Lower leg skin (tissue), 3 donors: ENCODE measurements around the gene PACRG.

Experiments used
- POLR2A ChIP-seq, 2 donors: fragments of 450-650 bp; IDR thresholded peaks; one replicate each; pipeline ENCODE4 v1.6.1; 2016 to 2017; ENCODE audit warnings: antibody characterized with exemption in 2 of 2, mild to moderate bottlenecking in 1 of 2, moderate library complexity in 1 of 2
- TF ChIP-seq, protein P1 (sequence below), 3 donors: fragments of 450-650 bp; IDR thresholded peaks; one replicate each; pipeline ENCODE4 v1.5.1; 2016; ENCODE audit warnings: antibody characterized with exemption in 3 of 3, mild to moderate bottlenecking in 3 of 3, moderate library complexity in 2 of 3

DNA sequence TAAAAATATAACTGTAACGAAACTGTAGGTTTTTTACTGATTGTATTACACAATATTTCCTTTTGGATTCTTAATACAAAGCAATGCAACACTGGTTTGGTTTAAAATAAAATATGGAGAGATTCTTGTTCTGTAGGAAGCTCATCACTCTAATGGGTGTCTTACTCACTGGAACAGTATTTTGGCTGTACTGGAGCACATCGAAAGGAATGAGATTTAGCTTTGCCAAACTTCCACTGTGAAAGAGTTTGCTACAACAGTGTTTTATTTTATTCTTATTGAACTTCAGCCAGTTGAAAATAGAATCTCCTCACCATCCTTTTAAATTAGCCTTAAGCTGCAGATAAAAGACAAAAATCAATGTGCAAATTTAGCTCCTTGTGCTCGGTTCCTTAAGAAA lies 456.0 kb downstream of the PACRG start:
- TF ChIP-seq, protein P1, sequence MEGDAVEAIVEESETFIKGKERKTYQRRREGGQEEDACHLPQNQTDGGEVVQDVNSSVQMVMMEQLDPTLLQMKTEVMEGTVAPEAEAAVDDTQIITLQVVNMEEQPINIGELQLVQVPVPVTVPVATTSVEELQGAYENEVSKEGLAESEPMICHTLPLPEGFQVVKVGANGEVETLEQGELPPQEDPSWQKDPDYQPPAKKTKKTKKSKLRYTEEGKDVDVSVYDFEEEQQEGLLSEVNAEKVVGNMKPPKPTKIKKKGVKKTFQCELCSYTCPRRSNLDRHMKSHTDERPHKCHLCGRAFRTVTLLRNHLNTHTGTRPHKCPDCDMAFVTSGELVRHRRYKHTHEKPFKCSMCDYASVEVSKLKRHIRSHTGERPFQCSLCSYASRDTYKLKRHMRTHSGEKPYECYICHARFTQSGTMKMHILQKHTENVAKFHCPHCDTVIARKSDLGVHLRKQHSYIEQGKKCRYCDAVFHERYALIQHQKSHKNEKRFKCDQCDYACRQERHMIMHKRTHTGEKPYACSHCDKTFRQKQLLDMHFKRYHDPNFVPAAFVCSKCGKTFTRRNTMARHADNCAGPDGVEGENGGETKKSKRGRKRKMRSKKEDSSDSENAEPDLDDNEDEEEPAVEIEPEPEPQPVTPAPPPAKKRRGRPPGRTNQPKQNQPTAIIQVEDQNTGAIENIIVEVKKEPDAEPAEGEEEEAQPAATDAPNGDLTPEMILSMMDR (IDR thresholded peaks at IDR 0.05), result no peak
- no peak for TF ChIP-seq POLR2A (IDR thresholded peaks at IDR 0.05)
